K562 (cell line): ENCODE results near the gene EXOG.

Experiments
- CBFA2T2 ChIP-seq: fragments of 450-650 bp; conservative IDR thresholded peaks from 2 replicates; pipeline ENCODE4 v1.6.1; 2017; ENCODE audit warnings: mild to moderate bottlenecking
- CHAMP1 ChIP-seq: fragments of 450-650 bp; IDR thresholded peaks from 2 replicates; pipeline ENCODE4 v1.6.1; 2016; ENCODE audit warnings: mild to moderate bottlenecking
- EP300 ChIP-seq: IDR thresholded peaks from 2 replicates; pipeline ENCODE4 v1.6.1; 2012; ENCODE audit warnings: low read length, improper control_type of control experiment
- ESRRA ChIP-seq: fragments of 450-650 bp; IDR thresholded peaks from 2 replicates; pipeline ENCODE4 v1.6.1; 2014; ENCODE audit warnings: low read depth, mild to moderate bottlenecking, moderate library complexity, borderline replicate concordance
- FUS ChIP-seq: fragments of 200-400 bp; formaldehyde crosslinking; optimal IDR thresholded peaks from 2 replicates; pipeline ENCODE3; 2017; ENCODE audit warnings: low read depth, low read length
- MAFK ChIP-seq: IDR thresholded peaks from 2 replicates; pipeline ENCODE4 v1.6.1; 2011; ENCODE audit warnings: low read length, improper control_type of control experiment
- MEIS2 ChIP-seq: fragments of 450-650 bp; IDR thresholded peaks from 2 replicates; pipeline ENCODE4 v1.6.1; 2014; ENCODE audit warnings: mild to moderate bottlenecking; ENCODE audit not compliant: partially characterized antibody
- NFXL1 ChIP-seq: fragments of 450-650 bp; formaldehyde crosslinking; IDR thresholded peaks from 2 replicates; pipeline ENCODE4 v1.4.0; 2021; ENCODE audit warnings: mild to moderate bottlenecking
- PRPF4 ChIP-seq: fragments of 200-400 bp; formaldehyde crosslinking; IDR thresholded peaks from one replicate; pipeline ENCODE4 v1.6.1; 2017; ENCODE audit warnings: low read length, low read depth, mild to moderate bottlenecking; ENCODE audit not compliant: insufficient read depth, poor library complexity, severe bottlenecking
- SRSF9 ChIP-seq: fragments of 200-400 bp; formaldehyde crosslinking; IDR thresholded peaks from 2 replicates; pipeline ENCODE4 v1.6.1; 2017; ENCODE audit warnings: low read depth, low read length, borderline replicate concordance
- TAF1 ChIP-seq: IDR thresholded peaks from 2 replicates; pipeline ENCODE4 v1.6.1; 2011; ENCODE audit warnings: mild to moderate bottlenecking, low read length, moderate library complexity; ENCODE audit not compliant: insufficient read depth, control insufficient read depth, severe bottlenecking; ENCODE audit errors: extremely low read depth
- THAP12 ChIP-seq: fragments of 250-450 bp; sonication (Bioruptor Pico); IDR thresholded peaks from 2 replicates; pipeline ENCODE4 v1.9.0; 2021; ENCODE audit warnings: mild to moderate bottlenecking, inconsistent platforms
- ZBTB8A ChIP-seq: fragments of 450-650 bp; IDR thresholded peaks from 2 replicates; pipeline ENCODE4 v1.6.1; 2018; ENCODE audit warnings: mild to moderate bottlenecking, moderate library complexity; ENCODE audit not compliant: partially characterized antibody

- TF ChIP-seq CBFA2T2, result no peak
- no peak for TF ChIP-seq NFXL1 (CRISPR knock-in tag)
- TF ChIP-seq MEIS2, result peak; percentile 85
- TF ChIP-seq EP300, result peak; percentile 12; the same call in 1 of the 2 replicates
- no peak for TF ChIP-seq CHAMP1
- peak; percentile 62 for TF ChIP-seq ESRRA
- no peak; the same call in 1 of the 2 replicates for TF ChIP-seq MAFK
- TF ChIP-seq TAF1, result peak; percentile 85
- no peak for TF ChIP-seq FUS
- TF ChIP-seq ZBTB8A, result no peak
- TF ChIP-seq SRSF9, result no peak
- no peak for TF ChIP-seq THAP12 (CRISPR knock-in tag)
- no peak for TF ChIP-seq PRPF4
Observed at GRCh38 chr3:38496131-38496910, at the start of gene EXOG.
